ENCODE measurements around the gene SUPT20H. TPM values are rescaled to one million over a fixed set of nuclear protein-coding genes. Genes with fewer than 3 reads are reported as not detected.

The SUPT20H gene
- total and polyA plus RNA-seq, 2 experiments from 2014 or later, result 68.7 to 98.2 TPM

DNA sequence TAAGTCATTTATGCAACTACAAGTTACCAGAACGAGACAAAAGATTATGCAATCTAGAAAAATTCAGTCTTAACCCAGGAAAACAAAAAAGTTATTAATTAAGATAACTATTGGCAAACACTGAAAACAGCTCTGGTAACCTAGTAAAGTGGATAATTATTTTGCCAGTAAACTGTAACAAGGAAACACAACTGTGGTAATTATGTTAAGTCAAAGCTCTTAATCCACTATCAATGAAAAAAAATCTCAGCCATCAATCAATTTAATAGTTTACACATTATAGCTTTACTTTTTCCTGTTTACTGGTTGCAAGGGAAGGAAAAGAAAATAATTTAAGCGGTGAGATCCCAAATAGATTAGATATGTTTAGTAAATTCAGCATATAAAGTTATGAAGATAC, 47.7 kb downstream of the SUPT20H start:
- Mint-ChIP-seq H3K4me3 (no peak overlapping the region), H3K27me3 (ENCODE audit: insufficient read depth, low read depth, poor library complexity) (no peaks in the 10 kb centered on the region), H3K36me3 (ENCODE audit: low read depth) (peaks cover 57% of the 10 kb centered on the region), H3K4me1 (peaks cover 16% of the 10 kb centered on the region; the same call in 2 of the 3 replicates), H3K9me3 (no peaks in the 10 kb centered on the region), H3K27ac (no peak overlapping the region)
- Histone ChIP-seq H3K4me1 (ENCODE audit: insufficient read depth) (peaks cover 5% of the 10 kb centered on the region; the same call in 1 of the 2 replicates), H3K9me2 (ENCODE audit: insufficient read depth) (no peaks in the 10 kb centered on the region), H3F3A (replicated peaks; ENCODE audit: low read depth) (0 out of 2 replicates have a peak, but pooled peaks cover under 1% of the 10 kb centered on the region), H3K4me2 (no peak overlapping the region), H3K4me3 (no peak overlapping the region), H4K20me1 (replicated peaks; ENCODE audit: insufficient read depth) (no peaks in the 10 kb centered on the region), H3K27me3 (ENCODE audit: insufficient read depth) (no peaks in the 10 kb centered on the region), H2AFZ (no peak overlapping the region), H3K79me2 (replicated peaks; ENCODE audit: insufficient read depth) (no peaks in the 10 kb centered on the region), H3K27ac (ENCODE audit: low read depth) (no peak overlapping the region), H3K36me3 (ENCODE audit: insufficient read depth) (peaks cover 40% of the 10 kb centered on the region; the same call in 1 of the 2 replicates)
- no peak for DNase-seq (ENCODE audit: low spot score)
- ATAC-seq, result no peak
- TF ChIP-seq CREB1 (CRISPR knock-in tag; IDR thresholded peaks at IDR 0.05; ENCODE audit: low read depth), result no peak
- no peak for TF ChIP-seq ZNF462 (CRISPR knock-in tag; IDR thresholded peaks at IDR 0.05)
- TF ChIP-seq NANOG (IDR thresholded peaks at IDR 0.05; ENCODE audit: borderline replicate concordance), result no peak
- TF ChIP-seq STAT1 (IDR thresholded peaks at IDR 0.05; ENCODE audit: unreplicated experiment), result no peak
- TF ChIP-seq, protein P1, sequence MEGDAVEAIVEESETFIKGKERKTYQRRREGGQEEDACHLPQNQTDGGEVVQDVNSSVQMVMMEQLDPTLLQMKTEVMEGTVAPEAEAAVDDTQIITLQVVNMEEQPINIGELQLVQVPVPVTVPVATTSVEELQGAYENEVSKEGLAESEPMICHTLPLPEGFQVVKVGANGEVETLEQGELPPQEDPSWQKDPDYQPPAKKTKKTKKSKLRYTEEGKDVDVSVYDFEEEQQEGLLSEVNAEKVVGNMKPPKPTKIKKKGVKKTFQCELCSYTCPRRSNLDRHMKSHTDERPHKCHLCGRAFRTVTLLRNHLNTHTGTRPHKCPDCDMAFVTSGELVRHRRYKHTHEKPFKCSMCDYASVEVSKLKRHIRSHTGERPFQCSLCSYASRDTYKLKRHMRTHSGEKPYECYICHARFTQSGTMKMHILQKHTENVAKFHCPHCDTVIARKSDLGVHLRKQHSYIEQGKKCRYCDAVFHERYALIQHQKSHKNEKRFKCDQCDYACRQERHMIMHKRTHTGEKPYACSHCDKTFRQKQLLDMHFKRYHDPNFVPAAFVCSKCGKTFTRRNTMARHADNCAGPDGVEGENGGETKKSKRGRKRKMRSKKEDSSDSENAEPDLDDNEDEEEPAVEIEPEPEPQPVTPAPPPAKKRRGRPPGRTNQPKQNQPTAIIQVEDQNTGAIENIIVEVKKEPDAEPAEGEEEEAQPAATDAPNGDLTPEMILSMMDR (conservative IDR thresholded peaks at IDR 0.05; ENCODE audit: low read depth in 2 of 2), result no peak
- TF ChIP-seq EZH2 (IDR thresholded peaks at IDR 0.05; ENCODE audit: low read depth, unreplicated experiment), result no peak
- TF ChIP-seq REST (IDR thresholded peaks at IDR 0.05; ENCODE audit: unreplicated experiment), result no peak
- TF ChIP-seq POLR2AphosphoS5 (IDR thresholded peaks at IDR 0.05; ENCODE audit: low read depth), result no peak
- no peak for TF ChIP-seq ZNF114 (CRISPR knock-in tag; IDR thresholded peaks at IDR 0.05)
- TF ChIP-seq ZNF331 (CRISPR knock-in tag; IDR thresholded peaks at IDR 0.05; ENCODE audit: low read depth), result no peak
- no peak for TF ChIP-seq ETS1 (IDR thresholded peaks at IDR 0.05)
- TF ChIP-seq JUNB (IDR thresholded peaks at IDR 0.05; ENCODE audit: unreplicated experiment), result no peak
- no peak for TF ChIP-seq EZH2phosphoT487 (IDR thresholded peaks at IDR 0.05; ENCODE audit: unreplicated experiment)
